HepG2 (cell line): ENCODE results near the gene SDC1. TPM values are rescaled to one million over a fixed set of nuclear protein-coding genes. Genes with fewer than 3 reads are reported as not detected.

Source experiments
- ARNT2 ChIP-seq: sonication (generic); formaldehyde crosslinking; IDR thresholded peaks from 2 replicates; pipeline ENCODE4 v1.8.0; 2022; ENCODE audit warnings: mild to moderate bottlenecking, low read depth, missing genetic modification reagents, moderate library complexity
- DR1 ChIP-seq: sonication (generic); formaldehyde crosslinking; IDR thresholded peaks from 2 replicates; pipeline ENCODE4 v1.8.0; 2021; ENCODE audit warnings: mild to moderate bottlenecking, missing genetic modification reagents, inconsistent platforms
- HNRNPK ChIP-seq: fragments of 200-400 bp; formaldehyde crosslinking; IDR thresholded peaks from 2 replicates; pipeline ENCODE4 v1.6.1; 2018; ENCODE audit warnings: low read length, low read depth, moderate library complexity, mild to moderate bottlenecking; ENCODE audit not compliant: poor library complexity, severe bottlenecking
- KMT2B ChIP-seq: IDR thresholded peaks from 2 replicates; pipeline ENCODE4 v1.6.1; 2016; ENCODE audit warnings: missing genetic modification reagents, missing compliant biosample characterization
- MEIS2 ChIP-seq: sonication (generic); formaldehyde crosslinking; IDR thresholded peaks from 2 replicates; pipeline ENCODE4 v1.9.0; 2021; ENCODE audit warnings: mild to moderate bottlenecking, missing genetic modification reagents
- NFIB ChIP-seq: sonication (generic); formaldehyde crosslinking; IDR thresholded peaks from 2 replicates; pipeline ENCODE4 v1.9.0; 2021; ENCODE audit warnings: missing genetic modification reagents, mild to moderate bottlenecking, borderline replicate concordance
- PRPF4 ChIP-seq: fragments of 200-400 bp; formaldehyde crosslinking; IDR thresholded peaks from 2 replicates; pipeline ENCODE4 v1.6.1; 2016; ENCODE audit warnings: low read length, low read depth; ENCODE audit not compliant: poor library complexity, severe bottlenecking
- RFX1 ChIP-seq: fragments of 450-650 bp; IDR thresholded peaks from 2 replicates; pipeline ENCODE4 v1.6.1; 2017
- SMAD3 ChIP-seq: sonication (generic); formaldehyde crosslinking; IDR thresholded peaks from 2 replicates; pipeline ENCODE4 v1.4.0; 2020; ENCODE audit warnings: missing genetic modification reagents
- SRSF9 ChIP-seq: fragments of 200-400 bp; formaldehyde crosslinking; IDR thresholded peaks from 2 replicates; pipeline ENCODE4 v1.6.1; 2018; ENCODE audit warnings: borderline replicate concordance, mild to moderate bottlenecking, low read depth, low read length; ENCODE audit not compliant: insufficient read depth, poor library complexity, severe bottlenecking
- ZBTB8A ChIP-seq: sonication (generic); formaldehyde crosslinking; IDR thresholded peaks from 2 replicates; pipeline ENCODE4 v1.4.0; 2020; ENCODE audit warnings: mild to moderate bottlenecking, low read depth, missing genetic modification reagents, borderline replicate concordance
- ZNF546 ChIP-seq: sonication (generic); formaldehyde crosslinking; conservative IDR thresholded peaks from 2 replicates; pipeline ENCODE4 v1.8.1; 2023; ENCODE audit warnings: mild to moderate bottlenecking, missing genetic modification reagents
- ZNF644 ChIP-seq: IDR thresholded peaks from 2 replicates; pipeline ENCODE4 v1.6.1; 2016; ENCODE audit warnings: low read depth
- ZNF672 ChIP-seq: sonication (generic); formaldehyde crosslinking; IDR thresholded peaks from 2 replicates; pipeline ENCODE4 v1.8.1; 2022; ENCODE audit warnings: missing genetic modification reagents
- ZNF749 ChIP-seq: sonication (generic); formaldehyde crosslinking; IDR thresholded peaks from 2 replicates; pipeline ENCODE4 v1.8.0; 2022; ENCODE audit warnings: mild to moderate bottlenecking, missing genetic modification reagents, moderate library complexity, borderline replicate concordance
- polyA plus RNA-seq, 8 experiments: library from polyadenylated mRNA; depleted of rRNA in 3 of 8; stranded (reverse) in 7 of 8; unstranded in 1 of 8; fragments of >200 nt; fragmentation: Illumina TruSeq in 4 of 8; extraction: Trizol in 4 of 8; gene quantifications; 2 replicates each; pipeline versions ENCODE4 v1.2.1 to v1.2.3, GENCODE V29; 2011 to 2016; ENCODE audit warnings: low read depth in 4 of 8, missing spikeins in 1 of 8, mixed read lengths in 1 of 8; ENCODE audit not compliant: insufficient read depth in 1 of 8
- total RNA-seq, 5 experiments: library from RNA; depleted of rRNA; stranded (reverse); fragments of >200 nt; fragmentation: Illumina TruSeq; extraction: Trizol; gene quantifications; 2 replicates each; pipeline ENCODE4 v1.2.3, GENCODE V29; 2016; ENCODE audit warnings: low read depth in 1 of 5
- TF ChIP-seq, protein P1 (sequence below): IDR thresholded peaks from 2 replicates; pipeline ENCODE4 v1.6.1; 2016
- TF ChIP-seq, protein P2 (sequence below): sonication (generic); formaldehyde crosslinking; IDR thresholded peaks from 2 replicates; pipeline ENCODE4 v1.4.0; 2020; ENCODE audit warnings: mild to moderate bottlenecking, missing genetic modification reagents
- TF ChIP-seq, protein P3 (sequence below): sonication (generic); formaldehyde crosslinking; IDR thresholded peaks from 2 replicates; pipeline ENCODE4 v1.4.0; 2020; ENCODE audit warnings: missing genetic modification reagents, borderline replicate concordance
- TF ChIP-seq, protein P4 (sequence below): sonication (generic); formaldehyde crosslinking; IDR thresholded peaks from 2 replicates; pipeline ENCODE4 v1.5.1; 2020; ENCODE audit warnings: mild to moderate bottlenecking, missing genetic modification reagents, moderate library complexity

SDC1 gene
- total and polyA plus RNA-seq, 2 of the 13 experiments (the other 11 are each of a cell fraction or from before 2014, with no cell fraction given), result 108 to 119 TPM

DNA sequence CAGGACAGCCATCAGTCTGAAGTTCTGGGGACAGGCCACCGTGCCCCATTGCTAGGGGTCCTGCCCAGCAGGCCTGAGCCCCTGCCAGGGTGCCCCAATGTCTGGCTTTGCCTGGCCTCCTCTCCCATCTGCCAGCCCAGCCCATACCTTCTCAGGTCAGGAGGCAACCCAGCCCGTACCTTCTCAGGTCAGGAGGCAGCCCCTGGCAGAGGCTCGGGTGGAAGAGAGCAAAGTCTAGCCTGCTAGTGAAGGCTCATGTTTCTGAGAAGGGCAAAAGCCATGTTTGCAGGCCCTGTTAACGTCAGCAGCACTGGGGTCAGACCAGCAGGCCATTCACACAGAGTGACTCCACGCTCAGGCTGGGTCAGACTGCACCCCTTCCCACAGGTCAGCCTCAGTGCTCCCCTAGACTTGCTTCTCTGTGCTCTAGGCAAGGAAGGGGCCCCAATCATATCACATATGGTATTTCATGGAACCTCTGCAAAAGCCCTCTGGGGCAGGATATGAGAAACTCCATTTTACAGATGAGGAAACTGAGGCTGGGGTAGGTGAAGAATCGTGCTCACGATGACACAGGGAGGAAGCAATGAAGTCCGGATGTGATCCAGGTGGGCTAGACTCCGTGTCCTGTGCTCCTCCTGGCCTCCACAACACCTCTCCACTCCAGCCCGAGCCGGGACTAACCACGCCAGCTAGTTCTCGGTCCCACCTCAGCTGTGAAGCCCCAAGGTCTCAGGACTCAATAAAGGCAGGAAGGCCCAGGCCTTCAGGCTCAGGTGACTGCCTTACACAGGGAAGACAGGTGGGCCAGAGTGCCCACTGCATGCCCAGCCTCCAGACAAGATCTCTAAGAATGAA, 9.5 kb downstream of the SDC1 start (continued):
- TF ChIP-seq HNRNPK, result no peak
- no peak for TF ChIP-seq PRPF4
- TF ChIP-seq SRSF9, result no peak
- TF ChIP-seq ZNF546 (CRISPR knock-in tag), result no peak
- TF ChIP-seq ZBTB8A (CRISPR knock-in tag), result no peak
- TF ChIP-seq, protein P1, sequence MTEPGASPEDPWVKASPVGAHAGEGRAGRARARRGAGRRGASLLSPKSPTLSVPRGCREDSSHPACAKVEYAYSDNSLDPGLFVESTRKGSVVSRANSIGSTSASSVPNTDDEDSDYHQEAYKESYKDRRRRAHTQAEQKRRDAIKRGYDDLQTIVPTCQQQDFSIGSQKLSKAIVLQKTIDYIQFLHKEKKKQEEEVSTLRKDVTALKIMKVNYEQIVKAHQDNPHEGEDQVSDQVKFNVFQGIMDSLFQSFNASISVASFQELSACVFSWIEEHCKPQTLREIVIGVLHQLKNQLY (CRISPR knock-in tag), result peak; percentile 82; the same call in 1 of the 2 replicates
- TF ChIP-seq MEIS2, result 0 out of 2 replicates have a peak, but pooled peaks have one; percentile 77
- TF ChIP-seq, protein P2, sequence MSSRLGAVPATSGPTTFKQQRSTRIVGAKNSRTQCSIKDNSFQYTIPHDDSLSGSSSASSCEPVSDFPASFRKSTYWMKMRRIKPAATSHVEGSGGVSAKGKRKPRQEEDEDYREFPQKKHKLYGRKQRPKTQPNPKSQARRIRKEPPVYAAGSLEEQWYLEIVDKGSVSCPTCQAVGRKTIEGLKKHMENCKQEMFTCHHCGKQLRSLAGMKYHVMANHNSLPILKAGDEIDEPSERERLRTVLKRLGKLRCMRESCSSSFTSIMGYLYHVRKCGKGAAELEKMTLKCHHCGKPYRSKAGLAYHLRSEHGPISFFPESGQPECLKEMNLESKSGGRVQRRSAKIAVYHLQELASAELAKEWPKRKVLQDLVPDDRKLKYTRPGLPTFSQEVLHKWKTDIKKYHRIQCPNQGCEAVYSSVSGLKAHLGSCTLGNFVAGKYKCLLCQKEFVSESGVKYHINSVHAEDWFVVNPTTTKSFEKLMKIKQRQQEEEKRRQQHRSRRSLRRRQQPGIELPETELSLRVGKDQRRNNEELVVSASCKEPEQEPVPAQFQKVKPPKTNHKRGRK, result no peak; the same call in 1 of the 2 replicates
- TF ChIP-seq NFIB (CRISPR knock-in tag), result no peak
- TF ChIP-seq ZNF644 (CRISPR knock-in tag), result peak; percentile 85
- TF ChIP-seq ZNF672 (CRISPR knock-in tag), result no peak
- TF ChIP-seq SMAD3, result peak; percentile 95
- TF ChIP-seq, protein P3, sequence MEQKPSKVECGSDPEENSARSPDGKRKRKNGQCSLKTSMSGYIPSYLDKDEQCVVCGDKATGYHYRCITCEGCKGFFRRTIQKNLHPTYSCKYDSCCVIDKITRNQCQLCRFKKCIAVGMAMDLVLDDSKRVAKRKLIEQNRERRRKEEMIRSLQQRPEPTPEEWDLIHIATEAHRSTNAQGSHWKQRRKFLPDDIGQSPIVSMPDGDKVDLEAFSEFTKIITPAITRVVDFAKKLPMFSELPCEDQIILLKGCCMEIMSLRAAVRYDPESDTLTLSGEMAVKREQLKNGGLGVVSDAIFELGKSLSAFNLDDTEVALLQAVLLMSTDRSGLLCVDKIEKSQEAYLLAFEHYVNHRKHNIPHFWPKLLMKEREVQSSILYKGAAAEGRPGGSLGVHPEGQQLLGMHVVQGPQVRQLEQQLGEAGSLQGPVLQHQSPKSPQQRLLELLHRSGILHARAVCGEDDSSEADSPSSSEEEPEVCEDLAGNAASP (CRISPR knock-in tag), result peak; percentile 96
- TF ChIP-seq, protein P4, sequence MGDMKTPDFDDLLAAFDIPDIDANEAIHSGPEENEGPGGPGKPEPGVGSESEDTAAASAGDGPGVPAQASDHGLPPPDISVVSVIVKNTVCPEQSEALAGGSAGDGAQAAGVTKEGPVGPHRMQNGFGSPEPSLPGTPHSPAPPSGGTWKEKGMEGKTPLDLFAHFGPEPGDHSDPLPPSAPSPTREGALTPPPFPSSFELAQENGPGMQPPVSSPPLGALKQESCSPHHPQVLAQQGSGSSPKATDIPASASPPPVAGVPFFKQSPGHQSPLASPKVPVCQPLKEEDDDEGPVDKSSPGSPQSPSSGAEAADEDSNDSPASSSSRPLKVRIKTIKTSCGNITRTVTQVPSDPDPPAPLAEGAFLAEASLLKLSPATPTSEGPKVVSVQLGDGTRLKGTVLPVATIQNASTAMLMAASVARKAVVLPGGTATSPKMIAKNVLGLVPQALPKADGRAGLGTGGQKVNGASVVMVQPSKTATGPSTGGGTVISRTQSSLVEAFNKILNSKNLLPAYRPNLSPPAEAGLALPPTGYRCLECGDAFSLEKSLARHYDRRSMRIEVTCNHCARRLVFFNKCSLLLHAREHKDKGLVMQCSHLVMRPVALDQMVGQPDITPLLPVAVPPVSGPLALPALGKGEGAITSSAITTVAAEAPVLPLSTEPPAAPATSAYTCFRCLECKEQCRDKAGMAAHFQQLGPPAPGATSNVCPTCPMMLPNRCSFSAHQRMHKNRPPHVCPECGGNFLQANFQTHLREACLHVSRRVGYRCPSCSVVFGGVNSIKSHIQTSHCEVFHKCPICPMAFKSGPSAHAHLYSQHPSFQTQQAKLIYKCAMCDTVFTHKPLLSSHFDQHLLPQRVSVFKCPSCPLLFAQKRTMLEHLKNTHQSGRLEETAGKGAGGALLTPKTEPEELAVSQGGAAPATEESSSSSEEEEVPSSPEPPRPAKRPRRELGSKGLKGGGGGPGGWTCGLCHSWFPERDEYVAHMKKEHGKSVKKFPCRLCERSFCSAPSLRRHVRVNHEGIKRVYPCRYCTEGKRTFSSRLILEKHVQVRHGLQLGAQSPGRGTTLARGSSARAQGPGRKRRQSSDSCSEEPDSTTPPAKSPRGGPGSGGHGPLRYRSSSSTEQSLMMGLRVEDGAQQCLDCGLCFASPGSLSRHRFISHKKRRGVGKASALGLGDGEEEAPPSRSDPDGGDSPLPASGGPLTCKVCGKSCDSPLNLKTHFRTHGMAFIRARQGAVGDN (CRISPR knock-in tag), result peak; percentile 99
- TF ChIP-seq DR1 (CRISPR knock-in tag), result no peak
- peak; percentile 82; the same call in 1 of the 2 replicates for TF ChIP-seq ZNF749 (CRISPR knock-in tag)
- TF ChIP-seq KMT2B (CRISPR knock-in tag), result peak; percentile 63; the same call in 1 of the 2 replicates
- no peak for TF ChIP-seq RFX1
- peak; percentile 38; the same call in 1 of the 2 replicates for TF ChIP-seq ARNT2 (CRISPR knock-in tag)
